Neural cell (in vitro differentiated cells): ENCODE data around the gene IGSF3. TPM values are rescaled to one million over a fixed set of nuclear protein-coding genes. Genes with fewer than 3 reads are reported as not detected.

ENCODE experiments used
- H2AFZ ChIP-seq: fragments of 200-600, 300-800 bp; sonication (generic), shearing (Covaris generic); 2 replicates; pipeline ENCODE4 v1.6.0; 2014; ENCODE audit warnings: low read depth, mild to moderate bottlenecking, antibody characterized with exemption, low read length, moderate library complexity
- H3F3A ChIP-seq: fragments of 200-600 bp; shearing (Covaris generic); 2 replicates; pipeline ENCODE4 v1.6.1; 2016; ENCODE audit warnings: mild to moderate bottlenecking, moderate library complexity, mixed read lengths, antibody characterized with exemption, low read length; ENCODE audit not compliant: insufficient read depth, poor library complexity, severe bottlenecking
- H3K27ac ChIP-seq: fragments of 200-600, 300-800 bp; sonication (generic), shearing (Covaris generic); 2 replicates; pipeline ENCODE4 v1.5.1; 2014; ENCODE audit warnings: mild to moderate bottlenecking, low read length, moderate library complexity
- H3K27me3 ChIP-seq: fragments of 300-800, 200-600 bp; sonication (generic), shearing (Covaris generic); 2 replicates; pipeline ENCODE4 v1.6.0; 2014; ENCODE audit warnings: mild to moderate bottlenecking, low read depth, low read length, moderate library complexity; ENCODE audit not compliant: insufficient read depth
- H3K36me3 ChIP-seq: fragments of 300-800, 200-600 bp; sonication (generic), shearing (Covaris generic); 2 replicates; pipeline ENCODE4 v1.5.1; 2014; ENCODE audit warnings: mild to moderate bottlenecking, antibody characterized with exemption, low read length, moderate library complexity; ENCODE audit not compliant: insufficient read depth
- H3K4me2 ChIP-seq: fragments of 300-800, 200-600 bp; sonication (generic), shearing (Covaris generic); 2 replicates; pipeline ENCODE4 v1.6.0; 2014; ENCODE audit warnings: mild to moderate bottlenecking, low read length
- H3K4me3 ChIP-seq: fragments of 300-800, 200-600 bp; sonication (generic), shearing (Covaris generic); 2 replicates; pipeline ENCODE4 v1.5.1; 2014; ENCODE audit warnings: mild to moderate bottlenecking, low read length, moderate library complexity
- H3K79me2 ChIP-seq: fragments of 200-600 bp; shearing (Covaris generic); replicated peaks from 2 replicates; pipeline ENCODE4 v1.6.0; 2014; ENCODE audit warnings: mild to moderate bottlenecking, low read length, moderate library complexity; ENCODE audit not compliant: insufficient read depth
- H3K9ac ChIP-seq: fragments of 300-800, 200-600 bp; sonication (generic), shearing (Covaris generic); 2 replicates; pipeline ENCODE4 v1.6.1; 2016; ENCODE audit warnings: mild to moderate bottlenecking, low read length, mixed read lengths
- H3K9me2 ChIP-seq: fragments of 200-600 bp; shearing (Covaris generic); 2 replicates; pipeline ENCODE4 v1.6.1; 2016; ENCODE audit warnings: mild to moderate bottlenecking, low read length, mixed read lengths; ENCODE audit not compliant: insufficient read depth
- H3K9me3 ChIP-seq: fragments of 200-600, 300-800 bp; sonication (generic), shearing (Covaris generic); 2 replicates; pipeline ENCODE4 v1.6.1; 2016; ENCODE audit warnings: mild to moderate bottlenecking, mixed run types, low read length, moderate library complexity, mixed read lengths
- H4K20me1 ChIP-seq: fragments of 200-600 bp; shearing (Covaris generic); 2 replicates; pipeline ENCODE4 v1.6.1; 2016; ENCODE audit warnings: mild to moderate bottlenecking, mixed run types; ENCODE audit not compliant: insufficient read depth
- CTCF ChIP-seq: fragments of 450-650 bp; IDR thresholded peaks from 2 replicates; pipeline ENCODE4 v1.5.1; 2014; ENCODE audit warnings: antibody characterized with exemption, mild to moderate bottlenecking, moderate library complexity; ENCODE audit not compliant: poor library complexity, severe bottlenecking
- EP300 ChIP-seq: fragments of 450-650 bp; conservative IDR thresholded peaks from 2 replicates; pipeline ENCODE4 v1.6.1; 2014; ENCODE audit warnings: antibody characterized with exemption, mild to moderate bottlenecking, moderate library complexity; ENCODE audit not compliant: poor library complexity, severe bottlenecking
- EZH2 ChIP-seq: fragments of 200-600, 300-800 bp; shearing (Covaris generic), sonication (generic); IDR thresholded peaks from 2 replicates; pipeline ENCODE4 v1.6.1; 2014; ENCODE audit warnings: antibody characterized with exemption, low read length, borderline replicate concordance, mild to moderate bottlenecking; ENCODE audit not compliant: insufficient read depth, poor library complexity, severe bottlenecking
- MXI1 ChIP-seq: fragments of 450-650 bp; conservative IDR thresholded peaks from 2 replicates; pipeline ENCODE4 v1.6.1; 2014; ENCODE audit warnings: antibody characterized with exemption, mild to moderate bottlenecking; ENCODE audit not compliant: poor library complexity, severe bottlenecking
- POLR2AphosphoS5 ChIP-seq: IDR thresholded peaks from 2 replicates; pipeline ENCODE4 v1.6.1; 2012
- RAD21 ChIP-seq: fragments of 450-650 bp; conservative IDR thresholded peaks from 2 replicates; pipeline ENCODE4 v1.6.1; 2014; ENCODE audit warnings: antibody characterized with exemption, mild to moderate bottlenecking, moderate library complexity
- REST ChIP-seq: IDR thresholded peaks from 2 replicates; pipeline ENCODE4 v1.6.1; 2012; ENCODE audit warnings: borderline replicate concordance
- SMC3 ChIP-seq: fragments of 450-650 bp; conservative IDR thresholded peaks from 2 replicates; pipeline ENCODE4 v1.6.1; 2014; ENCODE audit warnings: antibody characterized with exemption, mild to moderate bottlenecking, moderate library complexity; ENCODE audit not compliant: poor library complexity
- TAF1 ChIP-seq: IDR thresholded peaks from 2 replicates; pipeline ENCODE4 v1.6.1; 2012; ENCODE audit warnings: low read depth
- polyA plus RNA-seq: library from polyadenylated mRNA; depleted of rRNA; stranded (reverse); fragments of >200 nt; gene quantifications from 2 replicates; pipeline ENCODE4 v1.2.3, GENCODE V29; 2014

Gene IGSF3
- polyA plus RNA-seq, 1 donor from 2014 or later, result 81.4 TPM

- H3F3A ChIP-seq, result no peaks in the 10 kb centered on the region
- H4K20me1 ChIP-seq, result no peaks in the 10 kb centered on the region
- no peaks in the 10 kb centered on the region for H3K36me3 ChIP-seq
- no peak overlapping the region for H3K4me2 ChIP-seq
- no peak overlapping the region for H3K9ac ChIP-seq
- no peaks in the 10 kb centered on the region for H3K9me3 ChIP-seq
- H3K27me3 ChIP-seq, result no peaks in the 10 kb centered on the region
- no peak overlapping the region for H3K4me3 ChIP-seq
- H3K27ac ChIP-seq, result no peak overlapping the region
- H2AFZ ChIP-seq, result no peak overlapping the region
- no peaks in the 10 kb centered on the region for H3K79me2 ChIP-seq
- TF ChIP-seq TAF1 (no peak), POLR2AphosphoS5 (no peak), REST (no peak), RAD21 (no peak), EZH2 (no peak), MXI1 (no peak), EP300 (no peak), CTCF (no peak), SMC3 (no peak)
- no peaks in the 10 kb centered on the region for H3K9me2 ChIP-seq
Measured at GRCh38 chr1:116579259-116579875, 88.2 kb downstream of the IGSF3 start.

- H4K20me1 ChIP-seq, result no peaks in the 10 kb centered on the region
- no peak overlapping the region for H3K27ac ChIP-seq
- H3K4me2 ChIP-seq, result no peak overlapping the region
- no peak for TF ChIP-seq CTCF
- no peak for TF ChIP-seq MXI1
- TF ChIP-seq EP300, result no peak
- TF ChIP-seq RAD21, result no peak
- no peak for TF ChIP-seq REST
- TF ChIP-seq TAF1, result no peak
- TF ChIP-seq EZH2, result no peak
- TF ChIP-seq SMC3, result no peak
- TF ChIP-seq POLR2AphosphoS5, result no peak
- H3K27me3 ChIP-seq, result no peaks in the 10 kb centered on the region
- H3K79me2 ChIP-seq, result no peaks in the 10 kb centered on the region
- H3K9me3 ChIP-seq, result no peaks in the 10 kb centered on the region
- no peak overlapping the region for H3K9ac ChIP-seq
- H2AFZ ChIP-seq, result no peak overlapping the region
- no peaks in the 10 kb centered on the region for H3F3A ChIP-seq
- no peak overlapping the region for H3K4me3 ChIP-seq
- H3K9me2 ChIP-seq, result no peaks in the 10 kb centered on the region
- no peaks in the 10 kb centered on the region for H3K36me3 ChIP-seq
Measured at GRCh38 chr1:116578581-116578980, 89.0 kb downstream of the IGSF3 start.
